ENCODE results near the gene TNPO1.

- TF ChIP-seq CTCF (IDR thresholded peaks at IDR 0.05), result no peak
- TF ChIP-seq POLR2AphosphoS5 (IDR thresholded peaks at IDR 0.05), result no peak
These were observed 46.2 kb upstream of the TNPO1 start for GRCh38 chr5:72770266-72770665.
